CD4-positive, alpha-beta T cell treated with Interferon gamma for 1 hour (primary cell): ENCODE results near the gene MPO.

Source experiments
- DNase-seq: peaks from one replicate; pipeline ENCODE4 v3.0.0-alpha.2; 2020

MPO gene

DNA sequence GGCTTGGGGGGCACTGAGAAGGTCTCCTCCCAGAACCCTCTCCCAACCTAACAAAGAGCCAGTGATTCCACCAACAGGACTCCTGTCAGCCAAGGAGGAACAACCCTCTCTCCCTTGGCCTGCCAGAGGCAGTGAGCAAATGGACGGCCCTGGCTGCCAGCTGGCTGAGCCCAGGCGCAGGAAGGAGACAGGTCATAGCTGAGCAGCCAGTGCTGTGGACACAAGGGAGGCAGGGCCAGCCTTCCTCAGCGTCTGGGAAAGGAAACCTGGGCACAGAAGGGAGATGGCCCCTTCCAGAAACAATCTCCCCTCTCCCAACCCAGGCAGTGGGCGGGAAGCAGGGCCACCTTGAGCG, 2.1 kb downstream of the MPO start:
- no peak for DNase-seq

DNA sequence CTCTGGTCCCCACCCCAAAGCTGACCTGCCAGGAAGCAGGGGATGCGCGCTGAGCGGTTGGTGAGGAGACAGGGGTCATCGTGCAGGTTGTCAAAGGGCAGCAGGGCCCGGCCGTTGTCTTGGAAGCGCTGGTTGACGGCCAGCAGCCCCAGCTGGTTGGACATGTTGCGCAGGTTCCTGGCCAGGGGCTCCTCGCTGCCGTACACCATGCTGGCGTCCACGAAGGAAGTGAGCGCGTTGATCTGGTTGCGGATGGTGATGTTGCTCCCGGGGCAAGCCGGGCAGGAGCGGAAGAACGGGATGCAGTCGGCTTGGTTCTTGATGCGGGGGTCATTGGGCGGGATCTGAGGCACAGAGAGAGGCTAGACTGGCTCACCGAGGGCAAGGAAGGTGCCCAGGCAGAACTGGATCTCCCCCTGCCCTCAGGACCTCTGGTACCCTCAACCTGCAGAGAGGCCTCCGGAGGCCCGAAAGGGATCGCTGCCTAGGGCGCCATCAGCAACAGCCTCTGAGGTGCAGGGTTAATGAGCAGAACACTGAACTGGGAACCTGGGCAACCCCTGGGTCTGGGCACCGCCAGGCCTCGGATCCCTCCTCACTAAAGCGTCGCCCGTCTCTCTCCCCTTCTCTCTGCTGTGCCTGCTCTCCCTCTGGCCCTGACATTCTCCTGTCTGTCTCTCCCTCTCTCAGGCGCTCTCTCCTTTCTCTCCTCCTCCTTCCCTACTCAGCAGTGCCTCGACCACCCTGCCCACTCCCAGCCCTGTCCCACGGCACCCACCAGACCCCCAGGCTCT, 2.7 kb downstream of the MPO start:
- no peak for DNase-seq

DNA sequence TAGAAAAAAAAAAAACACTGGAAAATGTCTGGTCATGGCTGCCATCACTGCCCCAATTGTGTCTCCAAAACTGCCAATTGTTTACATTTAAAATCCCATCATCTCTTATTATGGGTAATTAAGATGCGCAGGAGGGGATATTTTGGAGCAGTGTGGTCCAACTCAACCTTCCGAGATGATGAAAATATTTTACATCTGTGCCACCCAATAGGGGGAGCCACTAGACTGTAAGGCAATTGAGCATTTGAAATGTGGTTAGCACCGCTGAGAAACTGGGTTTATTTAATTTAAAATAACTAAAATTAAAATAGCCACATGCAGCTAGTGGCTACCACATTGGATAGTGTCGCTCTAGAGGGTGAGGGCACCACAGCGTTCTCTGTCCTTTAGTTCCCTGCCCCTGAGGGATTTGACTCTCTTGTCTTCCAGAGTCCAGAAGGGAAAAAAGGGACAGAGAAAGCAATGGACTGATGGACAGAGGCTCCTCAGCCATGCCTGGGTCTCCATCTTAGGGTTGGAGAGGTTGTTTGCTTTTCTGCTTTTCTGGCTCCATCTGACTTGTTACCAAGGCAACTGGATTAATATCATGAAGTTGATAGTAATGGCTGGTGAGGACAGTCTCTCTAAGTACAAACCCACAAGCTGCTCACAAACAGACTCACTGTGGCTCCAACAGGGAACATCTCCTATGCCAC, 3.5 kb downstream of the MPO start:
- no peak for DNase-seq

DNA sequence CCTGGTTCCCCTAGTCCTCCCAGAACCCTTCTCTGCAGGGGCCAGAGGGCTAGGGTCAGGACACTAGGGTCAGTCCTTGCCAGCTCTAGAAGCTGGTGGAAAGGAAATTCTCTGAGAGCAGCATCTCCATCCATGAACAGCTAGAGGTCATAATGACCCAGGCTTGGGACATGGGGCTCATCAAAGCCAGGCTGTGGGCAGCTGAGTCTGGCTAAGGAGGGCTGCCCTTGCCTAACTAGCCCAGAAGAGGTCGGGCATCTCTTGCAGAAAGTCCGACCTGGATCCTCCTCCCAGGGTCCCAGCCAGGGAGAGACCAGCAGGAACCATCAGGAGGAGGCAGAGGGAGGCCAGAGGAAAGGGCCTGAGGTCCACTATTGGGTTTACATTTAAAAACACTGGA, 4.3 kb downstream of the MPO start:
- DNase-seq: no peak

DNA sequence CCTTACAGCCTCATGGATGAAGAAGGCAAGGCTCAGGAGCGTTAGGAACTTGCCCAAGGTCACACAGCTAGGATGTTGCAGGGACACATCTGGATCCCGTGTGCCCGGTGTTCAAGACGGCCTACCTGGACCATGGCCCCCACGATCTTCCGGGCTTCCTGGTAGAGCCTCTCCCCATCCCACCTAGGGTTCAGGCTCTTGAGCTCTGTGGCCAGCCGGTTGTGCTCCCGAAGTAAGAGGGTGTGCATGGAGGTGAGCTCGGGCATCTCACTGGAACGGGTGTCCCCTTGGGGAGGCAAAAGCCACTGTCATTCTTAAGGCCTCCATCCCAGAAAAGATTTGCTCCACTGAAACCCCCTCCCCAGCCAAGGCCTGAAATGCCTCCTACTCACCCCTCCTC, 5.3 kb downstream of the MPO start:
- no peak for DNase-seq

DNA sequence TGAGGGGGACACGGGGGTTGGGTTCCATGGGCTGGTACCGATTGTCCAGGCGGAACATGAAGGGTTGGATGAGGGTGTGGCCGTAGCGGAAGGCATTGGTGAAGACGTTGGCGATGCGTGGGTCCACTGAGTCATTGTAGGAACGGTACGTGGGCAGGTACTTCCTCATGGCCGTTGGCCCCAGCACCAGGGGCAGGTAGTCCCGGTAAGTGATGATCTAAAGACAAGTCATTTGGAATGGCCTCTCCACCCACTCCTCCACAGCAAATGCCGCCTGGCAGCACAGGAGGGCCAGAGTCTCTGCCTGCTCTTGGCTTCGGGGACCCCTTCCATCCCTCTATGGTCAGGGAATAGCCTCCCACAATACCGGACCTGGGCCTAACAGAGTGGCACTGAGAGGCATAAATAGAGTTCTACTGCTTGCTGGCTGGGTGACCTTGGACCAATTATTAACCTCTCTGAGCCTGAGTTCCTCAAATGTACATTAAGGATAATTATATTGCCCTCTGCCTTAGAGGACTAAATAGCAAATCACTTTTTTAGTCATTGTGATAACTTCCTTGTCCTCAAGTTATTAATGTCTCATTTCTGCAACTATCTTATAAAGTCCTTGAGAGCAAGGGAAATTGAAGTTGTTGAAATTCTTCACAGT, 7.2 kb downstream of the MPO start:
- no peak for DNase-seq

DNA sequence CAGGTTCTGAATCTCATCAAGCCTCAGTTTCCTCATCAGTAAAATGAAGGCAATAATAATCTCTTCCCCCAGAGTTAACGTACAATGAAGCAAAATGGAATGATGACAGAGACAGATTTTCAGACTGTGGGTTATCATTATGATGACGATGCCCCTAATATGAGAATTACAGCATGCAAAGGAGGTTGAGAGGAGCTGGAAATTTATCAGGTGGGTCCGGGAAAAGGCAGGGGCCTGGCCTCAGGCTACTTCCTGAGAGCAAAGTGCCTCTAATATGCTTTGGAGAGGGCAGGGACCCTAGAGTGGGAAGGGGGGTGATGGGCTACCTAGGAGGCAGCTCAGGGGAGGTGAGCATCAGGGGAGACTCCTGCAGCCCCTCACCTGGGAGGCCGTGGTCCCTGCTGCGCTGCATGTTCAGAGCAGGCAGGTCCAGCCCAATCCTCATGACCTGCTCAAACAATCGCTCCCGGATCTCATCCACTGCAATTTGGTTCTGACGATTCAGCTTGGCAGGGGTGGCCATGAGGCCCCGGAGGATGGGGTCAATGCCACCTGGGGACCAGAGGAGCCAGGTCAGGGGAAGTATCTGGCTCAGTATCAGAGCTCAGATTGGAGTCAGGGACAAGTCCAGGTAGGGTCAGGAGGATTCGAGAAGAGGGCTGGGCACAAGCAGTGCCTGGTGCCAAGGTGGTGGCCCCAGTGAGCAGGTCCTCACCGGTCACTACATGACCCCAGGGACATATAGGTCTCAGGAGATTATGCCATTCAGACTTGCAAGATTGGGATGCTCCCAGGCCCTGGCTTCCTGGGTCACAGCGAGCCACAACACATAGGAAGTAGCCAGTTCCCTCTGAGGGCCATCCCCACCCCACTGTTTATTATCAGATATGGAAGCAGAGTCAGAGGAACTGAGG, 8.1 kb downstream of the MPO start:
- DNase-seq: no peak

DNA sequence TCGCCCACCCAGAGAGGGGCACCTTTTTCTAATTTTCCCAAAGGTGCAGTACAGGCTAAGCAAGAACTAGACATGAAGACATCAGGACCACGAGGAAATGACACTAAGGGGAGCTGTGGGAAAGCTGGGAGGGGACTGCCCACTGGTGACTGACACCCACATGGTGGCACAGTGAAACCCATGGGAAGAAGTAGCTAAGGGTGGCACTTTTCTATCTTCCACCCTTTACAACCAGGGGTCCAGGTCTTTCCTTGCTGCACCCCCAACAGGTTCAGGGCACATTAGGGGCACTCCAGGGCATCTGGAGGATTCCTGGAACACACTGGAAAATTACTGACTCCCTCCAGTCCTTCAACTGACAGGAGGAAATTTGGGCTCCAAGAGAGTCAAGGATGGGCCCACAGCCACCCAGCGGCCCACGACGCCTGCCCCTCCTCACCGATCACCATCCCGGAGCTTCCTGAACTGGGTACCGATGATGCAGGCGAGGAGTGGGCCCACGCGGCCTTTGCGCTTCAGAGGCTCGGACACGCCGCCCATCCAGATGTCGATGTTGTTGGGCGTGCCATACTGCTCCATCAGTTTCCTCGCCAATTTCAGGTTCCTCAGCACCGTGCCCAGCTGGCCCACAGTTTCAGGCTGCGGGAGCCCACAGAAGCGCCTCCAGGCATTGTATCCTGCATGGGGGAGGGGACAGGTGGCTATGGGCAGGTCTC, 9.4 kb downstream of the MPO start:
- DNase-seq: no peak

DNA sequence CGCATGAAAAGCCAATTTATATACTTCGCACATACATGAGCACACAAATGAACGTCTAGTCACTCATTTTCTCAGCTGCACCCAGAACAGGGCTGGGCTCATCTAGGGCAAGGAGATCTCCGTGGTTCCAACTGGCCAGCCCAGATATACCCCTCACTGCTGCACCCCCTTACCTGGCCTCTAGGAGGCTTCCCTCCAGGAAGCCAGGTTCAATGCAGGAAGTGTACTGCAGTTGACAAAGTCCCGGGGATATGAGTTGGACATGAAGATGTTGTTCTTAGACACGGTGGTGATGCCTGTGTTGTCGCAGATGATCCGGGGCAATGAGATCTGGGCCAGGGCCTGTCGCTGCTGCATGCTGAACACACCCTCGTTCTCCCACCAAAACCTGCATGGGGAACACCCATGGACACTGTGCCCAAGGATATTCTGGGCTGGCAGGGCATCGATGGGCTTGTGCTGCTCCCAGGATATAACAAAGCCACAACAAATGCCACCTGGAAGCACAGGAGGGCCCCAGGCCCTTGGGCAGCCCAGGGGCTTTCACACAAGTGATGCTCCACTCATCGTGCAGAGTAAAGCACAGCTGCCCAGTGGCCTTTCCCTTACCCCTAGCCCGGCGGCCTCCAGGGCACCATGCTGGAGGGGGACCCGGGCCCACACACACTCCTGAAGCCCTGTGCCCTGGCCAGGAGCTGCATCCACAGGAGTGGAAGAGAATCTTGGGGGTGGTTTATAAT, 10.1 kb downstream of the MPO start:
- DNase-seq: no peak

DNA sequence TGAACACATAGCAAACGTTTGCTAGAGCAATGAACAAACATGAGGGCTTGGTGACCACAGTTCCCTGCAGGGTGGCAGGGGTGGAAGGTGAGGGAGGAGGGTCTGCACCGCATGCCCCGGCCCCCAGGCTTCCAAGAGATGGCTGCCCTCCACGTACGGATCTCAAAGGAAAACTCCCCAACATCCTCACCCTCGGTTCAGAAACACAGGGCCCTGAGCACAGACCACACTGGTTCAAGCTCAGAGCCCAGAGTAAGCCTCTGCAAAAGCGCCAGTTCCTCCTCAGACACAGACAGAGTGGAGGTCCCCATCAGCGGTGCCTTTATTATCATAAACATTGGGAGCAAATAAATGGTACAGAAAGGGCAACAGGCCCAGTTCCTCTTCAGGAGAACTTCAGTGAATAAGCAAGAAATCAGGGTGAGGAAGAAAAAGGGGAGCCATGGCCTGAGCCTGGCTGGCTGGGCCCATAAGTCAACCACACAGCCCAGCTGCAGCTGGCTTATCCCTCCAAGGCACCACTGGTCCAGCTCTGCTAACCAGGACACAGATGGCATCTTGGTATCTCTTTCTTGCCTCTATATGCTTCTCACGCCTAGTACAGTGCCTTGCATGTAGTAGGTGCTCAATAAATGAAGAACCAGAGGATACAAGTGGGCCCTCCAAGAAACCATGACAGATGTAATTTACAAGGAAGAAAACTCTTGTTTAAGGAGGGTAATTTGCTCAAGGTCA, 11.0 kb downstream of the MPO start:
- DNase-seq: no peak

DNA sequence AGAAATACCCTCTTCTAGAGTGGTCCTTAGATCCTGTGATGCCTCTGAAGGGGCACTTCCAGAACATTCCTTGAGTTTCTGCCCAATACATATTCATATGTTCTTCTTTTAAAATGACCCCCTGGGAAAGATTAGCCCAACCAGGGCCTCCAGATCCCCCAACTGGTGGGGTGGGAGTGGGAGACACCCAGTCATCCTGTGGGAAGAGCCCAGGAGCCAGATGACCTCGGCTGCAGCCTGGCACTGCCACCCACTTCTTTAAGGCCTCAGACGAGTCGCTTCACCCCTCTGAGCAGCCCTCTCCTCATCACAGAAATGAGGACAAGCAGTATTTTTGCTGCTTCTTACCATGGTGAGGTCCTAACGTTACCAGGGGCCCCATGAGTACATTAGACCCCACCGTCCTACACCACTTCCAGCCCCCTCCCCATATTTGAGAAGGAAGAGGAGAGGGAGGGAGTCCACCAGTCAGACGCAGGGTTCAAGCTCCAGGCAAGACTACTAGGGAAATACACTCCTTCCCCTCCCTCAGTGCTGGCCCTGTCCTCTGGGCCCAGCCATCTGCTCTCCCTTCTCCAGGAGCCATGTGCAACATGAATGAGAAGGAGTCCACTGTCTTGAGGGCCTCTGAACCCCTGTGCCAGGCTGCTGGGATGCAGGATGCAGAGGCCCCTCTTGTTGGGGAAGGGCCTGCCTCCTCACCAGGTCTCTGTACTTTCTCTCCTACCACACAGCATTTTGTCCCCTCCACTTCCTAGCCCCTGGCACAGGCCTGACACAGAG, 11.8 kb downstream of the MPO start:
- no peak for DNase-seq

DNA sequence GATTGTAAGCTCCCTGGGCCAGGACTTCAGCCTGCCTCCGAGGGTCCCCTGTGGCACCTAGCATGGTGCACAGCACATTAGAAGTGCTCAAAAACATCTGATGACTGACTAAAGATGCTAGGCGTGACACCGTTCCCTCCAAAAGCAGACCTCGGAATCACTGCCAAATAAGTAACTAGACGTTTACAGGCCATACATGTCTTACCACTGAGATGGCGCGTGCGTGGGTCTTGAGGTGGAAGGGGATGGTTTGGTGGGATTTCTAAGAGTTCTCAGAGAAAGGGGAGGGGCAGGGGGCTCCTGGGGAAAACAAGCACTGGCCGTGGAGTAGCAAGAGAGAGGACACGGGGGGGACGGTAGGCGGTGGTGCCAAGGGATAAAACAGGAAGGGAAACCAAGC, 12.4 kb downstream of the MPO start:
- DNase-seq: no peak

DNA sequence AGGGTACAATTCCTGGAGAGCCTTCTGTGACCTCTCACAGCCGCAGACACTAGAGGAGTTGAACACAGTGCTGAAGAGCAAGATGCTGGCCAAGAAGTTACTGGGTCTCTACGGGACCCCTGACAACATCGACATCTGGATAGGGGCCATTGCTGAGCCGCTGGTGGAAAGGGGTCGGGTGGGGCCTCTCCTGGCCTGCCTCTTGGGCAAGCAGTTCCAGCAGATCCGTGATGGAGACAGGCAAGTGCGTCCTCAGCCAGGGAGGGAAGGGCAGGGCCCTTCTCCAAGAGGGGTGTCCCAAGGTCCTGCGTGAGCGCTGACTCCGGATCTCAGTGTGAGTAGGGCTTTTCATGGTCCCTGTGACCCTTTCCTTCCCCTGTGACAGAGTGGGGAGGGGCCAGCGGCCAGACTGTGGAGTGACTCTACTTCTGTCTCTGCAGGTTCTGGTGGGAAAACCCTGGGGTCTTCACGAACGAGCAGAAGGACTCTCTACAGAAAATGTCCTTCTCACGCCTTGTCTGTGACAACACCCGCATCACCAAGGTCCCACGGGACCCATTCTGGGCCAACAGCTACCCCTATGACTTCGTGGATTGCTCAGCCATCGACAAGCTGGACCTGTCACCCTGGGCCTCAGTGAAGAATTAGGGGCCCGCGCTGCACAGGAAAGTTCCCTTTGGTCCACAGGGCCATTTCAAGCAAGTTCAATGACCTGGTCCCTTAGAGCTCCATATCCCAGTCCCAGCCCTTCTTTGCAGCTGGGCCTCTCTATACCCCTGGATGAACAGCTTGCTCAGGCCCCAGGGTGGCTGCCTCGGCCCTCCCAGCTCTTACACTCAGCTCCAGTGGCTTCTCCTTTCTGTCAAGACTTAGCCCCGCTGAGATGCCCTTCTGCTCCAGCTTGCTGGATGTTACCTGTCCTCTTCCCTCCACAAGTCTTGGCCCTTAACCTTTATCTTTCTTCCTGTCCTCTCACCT, 13.1 kb downstream of the MPO start:
- DNase-seq: no peak

DNA sequence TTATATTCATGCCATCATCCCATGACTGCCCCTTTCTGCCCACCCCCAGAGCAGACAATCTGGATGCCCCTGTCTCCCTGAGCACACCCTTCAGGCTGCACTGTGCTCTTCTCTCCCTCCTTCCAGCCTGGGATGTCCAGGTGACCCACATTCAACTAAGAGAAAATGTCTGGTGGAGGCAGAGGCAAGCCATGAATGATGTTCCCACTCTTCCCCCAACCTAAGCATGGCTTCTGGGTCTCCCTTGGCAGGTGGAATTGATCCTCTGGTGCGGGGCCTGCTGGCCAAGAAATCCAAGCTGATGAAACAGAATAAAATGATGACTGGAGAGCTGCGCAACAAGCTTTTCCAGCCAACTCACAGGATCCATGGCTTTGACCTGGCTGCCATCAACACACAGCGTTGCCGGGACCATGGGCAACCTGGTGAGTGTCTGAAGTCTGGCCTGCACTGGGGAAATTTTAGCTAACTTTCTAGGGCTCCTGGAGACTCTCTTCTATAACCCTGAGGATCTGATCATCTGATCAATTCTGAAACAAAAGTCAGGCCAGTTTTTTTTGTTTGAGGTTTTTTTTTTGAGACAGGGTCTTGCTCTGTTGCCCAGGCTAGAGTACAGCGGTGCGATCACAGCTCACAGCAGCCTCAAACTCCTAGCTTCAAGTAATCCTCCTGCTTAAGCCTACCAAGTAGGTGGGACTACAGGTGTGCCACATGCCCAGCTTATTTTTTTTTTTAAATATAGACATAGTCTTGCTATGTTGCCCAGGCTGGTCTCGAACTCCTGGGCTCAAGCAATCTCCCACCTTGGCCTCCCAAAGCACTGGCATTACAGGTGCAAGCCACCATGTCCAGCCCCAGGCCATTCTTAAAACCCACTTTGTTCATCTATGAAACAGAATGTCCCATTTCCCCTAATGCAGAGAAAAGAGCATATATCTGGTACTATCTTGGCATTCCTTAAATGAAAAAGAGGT, 14.5 kb downstream of the MPO start:
- no peak for DNase-seq

DNA sequence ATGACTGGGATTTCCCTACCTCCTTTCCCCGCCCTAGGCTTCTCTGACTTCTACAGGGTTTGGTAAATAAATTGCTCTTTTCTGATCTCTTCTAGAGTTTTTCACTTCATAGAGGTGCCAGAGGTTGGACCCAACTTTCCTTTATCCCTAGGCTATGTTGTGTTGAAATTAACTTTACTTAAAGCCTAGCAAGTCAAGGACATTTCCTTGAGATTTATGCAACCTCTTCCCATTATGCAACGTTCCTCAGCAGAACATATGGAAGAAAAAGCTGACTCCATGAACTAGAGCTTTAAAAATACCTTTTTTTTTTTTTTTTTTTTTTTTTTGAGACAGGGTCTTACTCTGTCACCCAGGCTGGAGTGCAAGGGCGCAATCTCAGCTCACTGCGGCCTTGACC, 15.5 kb downstream of the MPO start:
- DNase-seq: no peak

DNA sequence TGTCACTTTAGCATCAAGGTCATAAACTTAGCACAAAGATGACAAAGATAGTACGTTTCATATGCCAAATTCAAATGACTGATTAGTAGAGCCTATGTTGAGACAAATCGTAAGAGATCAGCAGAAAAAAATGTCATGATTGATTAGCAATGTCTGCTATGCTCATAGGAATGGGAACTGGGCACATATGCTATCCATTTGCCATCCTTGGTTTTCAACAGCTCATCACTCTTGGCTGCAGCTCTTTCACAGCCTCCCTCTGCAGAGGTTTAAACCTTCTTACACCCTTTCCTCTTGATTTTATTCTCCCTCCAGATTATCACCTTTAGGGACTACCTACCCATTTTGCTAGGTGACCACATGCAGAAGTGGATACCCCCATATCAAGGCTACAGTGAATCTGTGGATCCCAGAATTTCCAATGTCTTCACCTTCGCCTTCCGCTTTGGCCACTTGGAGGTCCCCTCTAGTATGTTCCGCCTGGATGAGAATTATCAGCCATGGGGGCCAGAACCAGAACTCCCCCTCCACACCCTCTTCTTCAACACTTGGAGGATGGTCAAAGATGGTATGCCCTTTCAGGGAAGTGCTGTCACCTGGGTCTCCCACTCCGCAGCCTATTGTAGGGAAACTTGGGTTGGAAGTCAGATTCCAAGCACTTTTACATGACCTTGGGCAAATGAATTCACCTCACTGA, 16.2 kb downstream of the MPO start:
- no peak for DNase-seq

DNA sequence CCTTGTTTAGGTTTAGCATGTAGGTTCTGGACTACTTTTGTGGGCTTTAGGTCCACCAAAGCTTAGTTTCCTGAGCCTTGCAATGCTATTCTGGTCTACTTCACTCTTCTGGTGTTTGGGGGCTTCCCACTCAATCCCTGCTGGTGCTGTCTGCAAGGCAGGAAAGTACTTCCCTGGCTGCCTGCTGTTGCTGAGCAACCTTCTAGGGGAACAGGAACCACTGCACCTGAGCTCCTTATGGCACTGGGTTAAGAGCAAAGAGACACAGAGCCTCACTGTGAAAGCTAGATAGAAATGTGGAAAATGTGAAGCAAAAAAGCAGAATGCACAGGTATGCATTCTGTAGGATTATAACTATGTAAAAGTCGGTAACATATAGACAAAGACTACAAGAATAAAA, 17.0 kb downstream of the MPO start:
- DNase-seq: no peak
